HG03103 (cell line): Measurements from ENCODE around the gene TECTA.
"Not testable (repeated sequence)": the region's sequence is repeated elsewhere in the genome, so short reads cannot be mapped to it uniquely, and the experiment has no call there.

Experiments used
- ATAC-seq: cut with Tn5 transposase; IDR thresholded peaks from one replicate; pipeline ENCODE4 v1.9.1; 2021; ENCODE audit warnings: low read depth; ENCODE audit not compliant: unreplicated experiment

The TECTA gene

GRCh38 chr11:121223161-121223560 is 122.1 kb downstream of the TECTA start:
- no peak for ATAC-seq

DNA sequence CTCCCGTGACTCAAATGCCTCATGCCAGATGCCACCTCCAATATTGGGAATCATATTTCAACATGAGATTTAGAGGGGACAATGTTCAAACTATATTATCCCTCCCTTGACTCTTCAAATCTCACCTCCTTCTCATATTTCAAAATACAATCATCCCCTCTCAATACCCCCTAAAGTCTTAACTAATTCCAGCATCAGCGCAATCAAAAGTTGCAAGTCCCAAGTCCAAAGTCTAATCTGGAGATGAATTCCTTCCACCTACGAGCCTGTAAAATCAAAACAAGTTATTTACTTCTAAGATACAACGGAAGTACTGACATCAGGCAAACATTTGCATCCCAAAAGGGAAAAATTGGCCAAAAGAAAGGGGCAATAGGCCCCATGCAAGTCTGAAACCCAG is 124.3 kb downstream of the TECTA start:
- ATAC-seq, result no peak

- no peak for ATAC-seq
Measured at GRCh38 chr11:121226415-121227263, 125.6 kb downstream of the TECTA start.

DNA sequence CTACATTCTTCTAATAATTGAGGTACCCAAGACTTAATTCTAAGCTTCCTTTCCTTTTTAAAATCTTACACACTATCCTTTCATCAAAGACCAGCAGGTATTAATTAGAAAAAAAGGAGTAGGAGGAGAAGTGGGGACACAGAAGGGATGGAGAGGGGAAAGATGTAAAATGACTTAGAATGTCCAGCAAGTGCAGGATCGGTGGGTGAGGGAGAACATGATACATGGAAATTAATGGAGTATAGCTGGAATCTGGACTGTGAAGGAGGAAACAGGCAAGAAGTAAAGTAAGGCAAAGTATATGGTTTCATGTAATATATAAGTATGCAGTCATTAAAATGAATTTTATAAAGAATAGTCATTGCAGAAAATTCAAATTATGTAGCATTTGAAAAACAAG is 127.8 kb downstream of the TECTA start:
- no peak for ATAC-seq

DNA sequence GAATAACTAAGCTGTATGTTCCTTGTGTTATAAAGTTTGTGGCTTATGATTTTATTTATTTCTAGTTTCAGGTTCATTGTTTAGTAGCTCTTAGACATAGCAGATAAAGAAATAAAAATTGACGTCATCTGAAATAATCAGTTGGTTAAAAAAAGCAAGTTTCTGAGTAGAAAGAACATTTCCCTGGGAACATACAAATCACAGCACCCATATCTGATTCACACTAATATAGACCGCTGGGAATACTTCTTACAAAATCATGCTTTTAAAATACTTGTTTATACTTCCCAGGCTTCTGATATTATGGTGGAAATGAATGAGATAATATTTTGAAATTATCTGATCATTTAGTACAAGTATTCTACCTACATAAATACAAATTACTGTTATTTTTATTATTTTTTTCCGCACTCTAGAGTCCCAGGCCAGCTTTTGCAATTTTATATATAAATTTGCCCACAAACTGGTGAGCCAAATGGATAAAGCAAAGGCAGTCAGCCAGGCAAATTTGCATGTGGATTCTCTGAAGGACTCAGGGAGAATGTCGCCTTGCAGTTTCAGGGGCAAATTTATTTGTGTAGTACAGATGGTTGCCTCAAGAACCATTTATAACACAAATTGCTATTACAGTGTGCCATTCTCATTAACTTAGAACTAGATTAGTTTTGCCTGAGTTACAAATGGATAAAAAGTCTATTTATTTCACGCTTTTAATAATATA is 128.6 kb downstream of the TECTA start:
- no peak for ATAC-seq

DNA sequence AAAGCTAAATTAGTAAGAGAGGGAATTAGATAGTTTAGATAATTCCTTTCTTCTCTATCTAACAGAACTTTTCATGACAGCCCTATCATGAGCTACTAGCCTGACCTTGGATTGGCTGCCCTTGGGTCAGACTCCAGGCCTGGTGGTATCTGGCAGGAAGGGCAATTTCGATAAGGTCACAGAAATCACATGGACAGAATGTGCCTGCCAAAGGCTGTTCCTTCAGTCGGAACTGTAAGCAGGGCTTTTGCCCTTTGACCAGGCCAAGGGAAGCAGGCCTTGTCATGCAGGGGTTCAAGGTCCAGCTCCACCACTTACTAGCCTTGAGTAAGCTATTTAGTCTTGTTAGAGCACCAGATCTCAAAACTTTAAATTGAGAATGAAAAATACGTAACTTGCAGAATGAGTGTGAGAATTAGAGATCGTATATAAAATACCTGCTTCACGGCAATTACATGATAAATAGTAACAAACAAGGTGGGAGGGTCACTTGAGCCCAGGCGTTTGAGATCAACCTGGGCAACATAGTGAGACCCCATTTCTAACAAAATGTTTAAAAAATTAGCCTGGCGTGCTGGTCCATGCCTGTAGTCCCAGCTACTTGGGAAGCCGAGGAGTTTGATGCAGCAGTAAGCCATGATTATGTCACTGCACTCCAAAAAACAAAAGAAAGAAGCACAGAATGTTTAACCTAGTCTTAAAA is 130.7 kb downstream of the TECTA start:
- no peak for ATAC-seq

GRCh38 chr11:121235057-121235456 is 134.0 kb downstream of the TECTA start:
- no peak for ATAC-seq

GRCh38 chr11:121236115-121237001 is 135.3 kb downstream of the TECTA start:
- ATAC-seq, result no peak

- ATAC-seq, result not testable (repeated sequence)
Measured at GRCh38 chr11:121237247-121237646, 136.2 kb downstream of the TECTA start.

DNA sequence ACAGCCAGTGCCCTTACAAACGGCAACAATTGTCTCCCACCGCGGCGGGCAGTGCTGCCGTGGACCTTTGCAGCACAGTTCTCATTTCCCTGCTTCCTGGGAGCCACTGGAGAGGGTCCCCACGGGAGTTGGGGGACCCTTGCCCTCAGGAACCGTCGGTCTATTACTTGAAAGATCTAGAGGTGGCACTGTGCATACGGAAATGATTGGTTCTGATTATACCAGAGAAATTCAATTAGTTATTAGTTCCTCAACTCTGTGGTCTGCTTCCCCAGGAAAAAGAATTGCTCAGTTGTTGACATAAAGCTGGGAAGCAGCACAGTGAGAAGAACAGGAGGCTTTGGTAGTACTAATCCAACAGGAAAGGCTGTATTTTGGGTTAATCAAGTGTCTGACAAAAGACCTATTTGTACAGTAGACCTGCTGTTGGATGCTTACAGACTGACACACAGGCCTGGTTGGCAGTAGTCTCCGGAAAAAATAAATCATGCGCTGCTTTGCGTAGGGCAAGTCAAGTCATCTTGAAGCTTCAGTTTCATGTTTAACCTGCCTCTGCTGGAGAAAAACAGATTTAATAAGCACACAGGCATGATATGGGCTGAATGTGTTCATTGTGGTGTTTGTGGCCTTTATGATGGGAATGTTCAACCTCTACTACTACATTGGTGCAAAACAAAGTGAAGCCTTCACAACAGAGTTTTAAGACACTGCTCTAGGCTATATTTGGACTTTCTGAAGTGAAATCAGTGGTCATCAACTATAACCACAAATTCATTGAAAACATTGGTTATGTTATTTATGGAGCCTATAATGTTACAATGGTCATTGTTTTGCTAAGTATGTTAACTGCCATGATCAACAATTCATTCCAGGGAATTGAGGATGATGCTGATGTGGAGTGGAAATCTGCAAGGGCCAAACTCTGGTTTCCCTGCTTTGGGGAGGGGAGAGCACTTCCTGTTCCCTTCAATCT is 136.9 kb downstream of the TECTA start:
- ATAC-seq, result no peak

DNA sequence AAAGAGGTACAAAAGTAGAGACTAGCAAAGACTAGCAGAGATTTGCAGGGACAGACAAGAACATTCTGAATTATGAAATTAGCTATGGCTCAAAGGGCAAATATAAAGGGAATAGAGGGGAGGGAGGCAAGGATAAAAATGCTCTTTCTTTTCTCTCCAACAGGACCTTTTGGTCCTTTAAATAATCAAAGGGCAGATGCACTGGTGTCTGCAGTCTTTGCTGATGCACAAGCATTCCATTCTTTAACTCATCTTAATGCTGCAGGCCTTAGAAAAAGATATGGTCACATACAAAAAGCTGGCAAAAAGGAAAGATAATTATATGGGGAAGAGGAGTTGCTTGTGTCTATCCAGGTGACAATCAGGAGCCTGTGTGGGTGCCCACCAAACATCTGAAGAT is 137.9 kb downstream of the TECTA start:
- ATAC-seq, result no peak

GRCh38 chr11:121240001-121240400 is 139.0 kb downstream of the TECTA start:
- not testable (repeated sequence) for ATAC-seq

DNA sequence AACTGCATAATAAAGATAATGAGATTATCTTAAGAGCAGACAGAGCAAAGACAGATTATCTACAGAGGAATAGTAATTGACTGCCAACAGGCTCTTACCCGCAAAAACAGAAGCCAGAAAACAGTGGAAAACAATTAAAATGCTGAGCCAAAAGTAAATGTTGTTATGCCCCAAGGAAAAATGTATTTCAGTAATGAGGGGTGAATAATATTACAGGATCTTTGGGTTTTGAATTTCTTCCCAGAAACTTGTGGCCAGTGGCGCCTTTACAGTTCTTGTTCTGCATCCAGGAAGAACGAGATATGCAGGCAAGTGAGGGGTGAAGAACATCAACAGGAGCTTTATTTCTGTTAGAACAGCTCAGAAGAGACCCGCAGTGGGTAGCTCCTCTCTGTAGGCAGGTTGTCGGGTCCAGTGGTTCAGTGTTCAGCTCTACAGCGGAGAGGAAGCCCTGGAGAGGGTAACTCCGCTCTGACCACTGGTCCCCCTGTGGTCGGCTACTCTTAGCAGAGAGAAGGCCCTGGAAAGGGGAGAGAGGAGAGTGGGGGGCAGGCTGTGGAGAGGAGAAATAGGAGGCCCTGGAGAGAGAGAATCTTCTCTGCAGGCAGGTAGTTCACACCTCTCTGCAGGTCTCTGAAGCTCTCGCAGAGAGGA is 139.7 kb downstream of the TECTA start:
- ATAC-seq, result no peak
